ENCODE results near the gene PPDPF. TPM values are rescaled to one million over a fixed set of nuclear protein-coding genes. Genes with fewer than 3 reads are reported as not detected.
A peak's percentile ranks its signal among the peaks of the same experiment; 100 is the strongest.

Gene PPDPF
- total RNA-seq, 8 experiments from 2014 or later: 12.8 to 270 (median 87.9) TPM

GRCh38 chr20:63540417-63541186, 20.0 kb downstream of the PPDPF start:
- 16 to 100% (median 57%) methylated on average over 2 to 15 of the region's 49 CpGs; no CpG with 5 or more reads in 5 of the 10 experiments for WGBS, 10 experiments
- ATAC-seq (replicated peaks in 6 of 8): peak in 6 of 8 experiments; percentile 4 to 84 (median 74)
- Histone ChIP-seq H3K4me3 (no peak overlapping the region), H3K4me1 (replicated peaks in 1 of 2) (peaks cover 9 to 10% of the 10 kb centered on the region in 2 donors), H3K27ac (peak overlapping the region in 1 of 2 donors; percentile 34)
- in situ Hi-C loops (cut with MboI; ENCODE audit: low pct_unique_long_range_greater_than_20kb in 2 of 9, low sequenced_read_pairs in 9 of 9, unreplicated experiment in 9 of 9): loop anchor here in 1 of 9 experiments (25.0 kb wide), 1 partner anchor 322 kb away; the partner anchor contains the start of genes ABHD16B and TPD52L2

GRCh38 chr20:63541371-63541770, 20.8 kb downstream of the PPDPF start:
- Histone ChIP-seq H3K27ac (no peak overlapping the region), H3K4me1 (replicated peaks in 1 of 2) (peaks cover 9 to 10% of the 10 kb centered on the region in 2 donors), H3K4me3 (no peak overlapping the region)
- in situ Hi-C loops (cut with MboI; ENCODE audit: low pct_unique_long_range_greater_than_20kb in 2 of 9, low sequenced_read_pairs in 9 of 9, unreplicated experiment in 9 of 9): loop anchor here in 1 of 9 experiments (25.0 kb wide), 1 partner anchor 321 kb away; the partner anchor contains the start of genes ABHD16B and TPD52L2
- no peak for ATAC-seq (replicated peaks in 6 of 8)
- 98 to 100% methylated on average over 3 to 8 of the region's 28 CpGs; no CpG with 5 or more reads in 8 of the 10 experiments for WGBS, 10 experiments

- Histone ChIP-seq H3K4me1 (replicated peaks in 1 of 2) (peaks cover 9 to 12% of the 10 kb centered on the region in 2 donors), H3K27ac (no peak overlapping the region), H3K4me3 (no peak overlapping the region)
- in situ Hi-C loops (cut with MboI; ENCODE audit: low pct_unique_long_range_greater_than_20kb in 2 of 9, low sequenced_read_pairs in 9 of 9, unreplicated experiment in 9 of 9): loop anchor here in 1 of 9 experiments (25.0 kb wide), 1 partner anchor 320 kb away; the partner anchor contains the start of genes ABHD16B and TPD52L2
- 0% methylated on average over 1 of the region's 36 CpGs; no CpG with 5 or more reads in 9 of the 10 experiments for WGBS, 10 experiments
- ATAC-seq (replicated peaks in 6 of 8): peak in 1 of 8 experiments; percentile 2
These were observed 21.5 kb downstream of the PPDPF start for GRCh38 chr20:63542031-63542559.

- WGBS, 10 experiments: 73% methylated on average over 2 of the region's 10 CpGs; no CpG with 5 or more reads in 9 of the 10 experiments
- no peak for ATAC-seq (replicated peaks in 6 of 8)
- in situ Hi-C loops (cut with MboI; ENCODE audit: low pct_unique_long_range_greater_than_20kb in 2 of 9, low sequenced_read_pairs in 9 of 9, unreplicated experiment in 9 of 9): loop anchor here in 1 of 9 experiments (25.0 kb wide), 1 partner anchor 320 kb away; the partner anchor contains the start of genes ABHD16B and TPD52L2
These were observed 22.1 kb downstream of the PPDPF start for GRCh38 chr20:63542696-63543095.

GRCh38 chr20:63543131-63543530, 22.6 kb downstream of the PPDPF start:
- no peak overlapping the region for H3K4me3 ChIP-seq
- no peak for ATAC-seq (replicated peaks in 6 of 8)
- in situ Hi-C loops (cut with MboI; ENCODE audit: low pct_unique_long_range_greater_than_20kb in 2 of 9, low sequenced_read_pairs in 9 of 9, unreplicated experiment in 9 of 9): loop anchor here in 1 of 9 experiments (25.0 kb wide), 1 partner anchor 319 kb away; the partner anchor contains the start of genes ABHD16B and TPD52L2
- 75 to 90% methylated on average over 2 of the region's 10 CpGs; no CpG with 5 or more reads in 8 of the 10 experiments for WGBS, 10 experiments
- peaks cover 5 to 14% of the 10 kb centered on the region in 2 donors for H3K4me1 ChIP-seq (replicated peaks in 1 of 2)
- no peak overlapping the region for H3K27ac ChIP-seq

More at GRCh38 chr20:63542696-63543095, 22.1 kb downstream of the PPDPF start:
- H3K4me1 ChIP-seq (replicated peaks in 1 of 2): peaks cover 7 to 12% of the 10 kb centered on the region in 2 donors
- no peak overlapping the region for H3K4me3 ChIP-seq
- no peak overlapping the region for H3K27ac ChIP-seq

- in situ Hi-C loops (cut with MboI; ENCODE audit: low pct_unique_long_range_greater_than_20kb in 2 of 9, low sequenced_read_pairs in 9 of 9, unreplicated experiment in 9 of 9): loop anchor here in 1 of 9 experiments (25.0 kb wide), 1 partner anchor 319 kb away; the partner anchor contains the start of genes ABHD16B and TPD52L2
- H3K4me1 ChIP-seq (replicated peaks in 1 of 2): peaks cover 4 to 13% of the 10 kb centered on the region in 2 donors
- no peak overlapping the region for H3K27ac ChIP-seq
- WGBS, 10 experiments: 53 to 87% (median 78%) methylated on average over 4 to 6 of the region's 6 CpGs
- no peak for ATAC-seq (replicated peaks in 6 of 8)
- no peak overlapping the region for H3K4me3 ChIP-seq
These were observed 23.2 kb downstream of the PPDPF start for GRCh38 chr20:63543733-63544132.

DNA sequence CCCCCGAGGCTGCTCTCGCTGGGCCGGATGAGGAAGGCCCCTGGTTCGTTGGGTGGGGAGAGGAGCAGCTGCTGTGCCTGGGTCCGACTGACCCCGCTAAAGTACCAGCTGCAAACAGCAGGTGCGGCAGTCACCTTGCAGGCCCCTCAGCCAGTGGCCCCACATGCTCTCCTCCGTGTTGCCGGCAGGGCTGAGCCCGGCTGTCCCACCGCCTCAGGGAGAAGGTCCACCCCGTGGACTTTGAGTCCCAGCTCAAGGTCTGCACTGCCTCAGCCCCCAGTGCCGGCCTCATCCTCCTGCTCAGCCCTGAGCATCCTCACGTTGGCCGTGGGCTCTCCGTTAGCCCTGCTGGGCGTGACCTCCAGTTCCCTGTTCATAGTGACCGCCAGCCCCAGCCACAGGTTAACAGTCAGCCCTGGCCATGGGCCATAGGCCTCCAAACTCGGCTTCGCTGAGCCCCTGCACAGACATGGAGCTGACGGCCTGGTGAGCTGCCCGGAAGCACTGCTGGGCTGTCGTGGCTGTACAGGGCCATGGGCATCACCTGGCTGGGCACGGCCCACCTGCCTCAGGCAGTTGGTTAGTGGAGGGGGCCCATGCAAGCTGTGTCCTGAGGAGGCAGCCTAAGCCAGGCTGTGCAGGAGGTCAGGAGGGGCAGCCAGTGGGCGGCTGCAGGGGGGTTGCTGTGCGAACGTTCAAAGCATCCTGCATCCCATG, 23.8 kb downstream of the PPDPF start:
- Histone ChIP-seq H3K4me3 (no peak overlapping the region), H3K4me1 (replicated peaks in 1 of 2) (peaks cover 4 to 13% of the 10 kb centered on the region in 2 donors), H3K27ac (no peak overlapping the region)
- in situ Hi-C loops (cut with MboI; ENCODE audit: low pct_unique_long_range_greater_than_20kb in 2 of 9, low sequenced_read_pairs in 9 of 9, unreplicated experiment in 9 of 9): loop anchor here in 1 of 9 experiments (25.0 kb wide), 1 partner anchor 318 kb away; the partner anchor contains the start of genes ABHD16B and TPD52L2
- 48 to 80% (median 69%) methylated on average over 1 to 5 of the region's 27 CpGs; no CpG with 5 or more reads in 6 of the 10 experiments for WGBS, 10 experiments
- ATAC-seq (replicated peaks in 6 of 8): no peak

DNA sequence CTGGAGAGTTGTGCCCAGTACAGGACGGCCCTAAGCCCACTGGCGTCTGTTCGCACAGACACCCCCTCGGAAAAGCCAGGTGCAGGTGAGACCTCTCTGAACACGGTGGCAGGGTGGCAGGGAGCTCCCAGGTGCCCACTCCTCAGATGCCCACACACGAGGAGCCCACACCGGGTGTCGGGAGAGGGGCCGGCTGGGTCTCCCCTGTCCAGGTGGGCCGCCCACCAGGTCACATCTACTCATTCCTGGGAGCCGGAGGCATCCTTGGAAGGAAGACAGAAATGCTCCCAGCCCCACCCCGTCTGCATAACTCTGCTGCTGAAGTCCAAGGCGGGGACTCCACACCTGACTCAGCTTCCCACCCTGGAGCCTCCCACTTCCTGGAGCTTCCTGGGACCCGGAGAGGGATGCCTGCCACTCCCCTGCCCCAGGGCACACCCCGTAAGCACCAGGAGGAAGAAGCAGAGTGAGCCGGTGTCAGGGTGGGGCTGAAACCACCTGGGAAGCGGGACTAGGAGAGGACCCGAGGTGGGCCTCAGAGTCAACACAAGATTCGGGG, 24.5 kb downstream of the PPDPF start:
- 40 to 90% (median 55%) methylated on average over 2 to 5 of the region's 19 CpGs; no CpG with 5 or more reads in 6 of the 10 experiments for WGBS, 10 experiments
- no peak overlapping the region for H3K4me3 ChIP-seq
- H3K27ac ChIP-seq: no peak overlapping the region
- ATAC-seq (replicated peaks in 6 of 8): peak in 3 of 8 experiments; percentile 16 to 24 (median 20)
- peaks cover 4 to 10% of the 10 kb centered on the region in 2 donors for H3K4me1 ChIP-seq (replicated peaks in 1 of 2)
- in situ Hi-C loops (cut with MboI; ENCODE audit: low pct_unique_long_range_greater_than_20kb in 2 of 9, low sequenced_read_pairs in 9 of 9, unreplicated experiment in 9 of 9): loop anchor here in 1 of 9 experiments (25.0 kb wide), 1 partner anchor 317 kb away; the partner anchor contains the start of genes ABHD16B and TPD52L2

GRCh38 chr20:63545814-63546213, 25.2 kb downstream of the PPDPF start:
- in situ Hi-C loops (cut with MboI; ENCODE audit: low pct_unique_long_range_greater_than_20kb in 2 of 9, low sequenced_read_pairs in 9 of 9, unreplicated experiment in 9 of 9): loop anchor here in 1 of 9 experiments (25.0 kb wide), 1 partner anchor 316 kb away; the partner anchor contains the start of genes ABHD16B and TPD52L2
- H3K4me1 ChIP-seq (replicated peaks in 1 of 2): peaks cover 0 to 7% of the 10 kb centered on the region in 2 donors
- 0 to 80% (median 59%) methylated on average over 1 to 3 of the region's 6 CpGs; no CpG with 5 or more reads in 5 of the 10 experiments for WGBS, 10 experiments
- no peak for ATAC-seq (replicated peaks in 6 of 8)
- H3K4me3 ChIP-seq: no peak overlapping the region
- no peak overlapping the region for H3K27ac ChIP-seq

DNA sequence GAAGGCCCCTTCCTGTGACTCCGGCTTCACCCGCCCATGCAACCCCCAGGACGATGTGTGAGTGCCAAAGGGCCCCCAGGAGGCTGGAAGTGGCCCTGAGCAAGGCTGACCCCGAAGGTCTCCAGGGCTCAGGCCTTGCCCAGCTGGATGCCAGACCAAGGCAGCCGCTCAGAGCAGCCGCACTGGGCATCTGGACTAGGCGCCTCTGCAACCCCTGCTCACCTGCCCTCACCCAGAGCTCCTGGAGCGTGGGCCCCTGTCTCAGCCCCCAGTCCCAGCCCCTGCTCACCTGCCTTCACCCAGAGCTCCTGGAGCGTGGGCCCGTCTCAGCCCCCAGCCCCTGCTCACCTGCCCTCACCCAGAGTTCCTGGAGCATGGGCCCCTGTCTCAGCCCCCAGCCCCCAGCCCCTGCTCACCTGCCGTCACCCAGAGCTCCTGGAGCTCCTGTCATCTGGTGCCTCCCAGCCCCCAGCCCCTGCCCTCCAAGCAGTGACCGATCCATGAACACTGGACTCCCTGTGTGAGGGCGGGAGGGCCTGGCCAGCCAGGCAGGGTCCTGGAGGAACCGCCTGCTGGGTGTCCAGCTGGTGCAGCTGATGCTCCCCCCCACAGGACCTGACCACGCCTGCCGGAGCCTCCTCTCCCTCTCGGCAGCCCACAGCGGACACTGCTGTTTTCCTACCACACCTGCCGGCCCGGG, 25.8 kb downstream of the PPDPF start:
- H3K4me3 ChIP-seq: no peak overlapping the region
- WGBS, 10 experiments: 40 to 80% (median 48%) methylated on average over 1 to 4 of the region's 20 CpGs; no CpG with 5 or more reads in 7 of the 10 experiments
- in situ Hi-C loops (cut with MboI; ENCODE audit: low pct_unique_long_range_greater_than_20kb in 2 of 9, low sequenced_read_pairs in 9 of 9, unreplicated experiment in 9 of 9): loop anchor here in 1 of 9 experiments (25.0 kb wide), 1 partner anchor 316 kb away; the partner anchor contains the start of genes ABHD16B and TPD52L2
- ATAC-seq (replicated peaks in 6 of 8): peak in 1 of 8 experiments; percentile 1
- H3K27ac ChIP-seq: no peak overlapping the region
- peaks cover 0 to 10% of the 10 kb centered on the region in 2 donors for H3K4me1 ChIP-seq (replicated peaks in 1 of 2)

GRCh38 chr20:63546956-63547724, 26.6 kb downstream of the PPDPF start:
- peak in 2 of 8 experiments; percentile 15 to 25 for ATAC-seq (replicated peaks in 6 of 8)
- Histone ChIP-seq H3K27ac (no peak overlapping the region), H3K4me3 (no peak overlapping the region), H3K4me1 (replicated peaks in 1 of 2) (peaks cover 0 to 10% of the 10 kb centered on the region in 2 donors)
- WGBS, 10 experiments: 0 to 80% (median 39%) methylated on average over 1 to 11 of the region's 58 CpGs; no CpG with 5 or more reads in 6 of the 10 experiments
- in situ Hi-C loops (cut with MboI; ENCODE audit: low pct_unique_long_range_greater_than_20kb in 2 of 9, low sequenced_read_pairs in 9 of 9, unreplicated experiment in 9 of 9): loop anchor here in 1 of 9 experiments (25.0 kb wide), 1 partner anchor 315 kb away; the partner anchor contains the start of genes ABHD16B and TPD52L2

Data from motor neuron (in vitro differentiated cells).